HCT116 (cell line): ENCODE results near the gene CAP2. TPM values are rescaled to one million over a fixed set of nuclear protein-coding genes. Genes with fewer than 3 reads are reported as not detected.

Experiments
- ATAC-seq: fragments of 200-7000 bp; cut with Tn5 transposase; 2 replicates; pipeline ENCODE4 v1.9.1; 2020; ENCODE audit warnings: mild to moderate bottlenecking, moderate library complexity
- BruUV-seq: library from RNA; stranded (reverse); fragments of 400-500 nt; replicated peaks from 2 replicates; lab custom pipeline; 2021; lab: Mats Ljungman, UMichigan
- CTCF ChIA-PET: fragments of 300-600 bp; sonication (Branson Sonifier 250); formaldehyde crosslinking; loops from one replicate; lab custom pipeline; 2021; ENCODE audit warnings: antibody characterized with exemption; lab: Charles Lee
- POLR2A ChIA-PET: fragments of 300-600, 350-600 bp; sonication (Branson Sonifier 250); formaldehyde crosslinking; loops from one replicate; lab custom pipeline; 2021; ENCODE audit warnings: antibody characterized with exemption; lab: Charles Lee
- RAD21 ChIA-PET, 2 experiments: fragments of 300-600 bp; sonication (Branson Sonifier 250); formaldehyde crosslinking; loops; one replicate each; lab custom pipeline; 2023; ENCODE audit warnings: low total read pairs in 2 of 2; ENCODE audit not compliant: uncharacterized antibody in 2 of 2, unreplicated experiment in 2 of 2, low non-redundant PET in 1 of 2; lab: Charles Lee
- DNase-seq: peaks from one replicate; pipeline ENCODE4 v3.0.0-alpha.2; 2010; ENCODE audit warnings: low read depth, low spot score
- H2AFZ ChIP-seq: fragments of 200-600 bp; shearing (Covaris generic), sonication (generic); 2 replicates; pipeline ENCODE4 v1.6.1; 2017; ENCODE audit warnings: low read depth, mixed run types, mixed read lengths, antibody characterized with exemption, low read length; ENCODE audit not compliant: poor library complexity, severe bottlenecking
- H3K27ac ChIP-seq: 2 replicates; pipeline ENCODE4 v1.5.1; 2012; ENCODE audit warnings: low read depth, low read length
- H3K27me3 ChIP-seq: fragments of 200-600 bp; sonication (generic); 2 replicates; pipeline ENCODE4 v1.6.1; 2016; ENCODE audit warnings: mixed run types, low read length, mixed read lengths; ENCODE audit not compliant: insufficient read depth
- H3K36me3 ChIP-seq, 2 experiments: fragments of 200-500 bp in 1 of 2; fragments of 200-600 bp in 1 of 2; sonication (Bioruptor generic) in 1 of 2; sonication (generic) in 1 of 2; 2 replicates each; pipeline versions ENCODE4 v1.5.1 to v1.6.1; 2014 to 2016; ENCODE audit warnings: low read length in 2 of 2, inconsistent platforms in 1 of 2, mixed read lengths in 1 of 2, mixed run types in 1 of 2; ENCODE audit not compliant: insufficient read depth in 2 of 2, control insufficient read depth in 1 of 2
- H3K4me1 ChIP-seq, 2 experiments: fragments of 200-600 bp in 1 of 2; sonication (generic) in 1 of 2; 2 replicates each; pipeline versions ENCODE4 v1.5.1 to v1.6.1; 2012 to 2017; ENCODE audit warnings: low read length in 2 of 2, inconsistent platforms in 1 of 2, mild to moderate bottlenecking in 1 of 2, mixed read lengths in 1 of 2, mixed run types in 1 of 2, moderate library complexity in 1 of 2; ENCODE audit not compliant: insufficient read depth in 2 of 2, control insufficient read depth in 1 of 2
- H3K4me2 ChIP-seq: fragments of 200-600 bp; sonication (generic); 2 replicates; pipeline ENCODE4 v1.6.1; 2017; ENCODE audit warnings: mixed run types, low read length, mixed read lengths
- H3K4me3 ChIP-seq, 2 experiments: fragments of 200-600 bp in 1 of 2; sonication (generic) in 1 of 2; replicated peaks in 1 of 2; 2 replicates each; pipeline ENCODE4 v1.5.1; 2011 to 2016; ENCODE audit warnings: low read length in 2 of 2, control low read depth in 1 of 2, low read depth in 1 of 2, mild to moderate bottlenecking in 1 of 2, mixed read lengths in 1 of 2, mixed run types in 1 of 2
- H3K79me2 ChIP-seq: fragments of 200-600 bp; sonication (generic); 2 replicates; pipeline ENCODE4 v1.6.1; 2017; ENCODE audit warnings: mild to moderate bottlenecking, mixed run types, low read length, moderate library complexity, mixed read lengths; ENCODE audit not compliant: insufficient read depth
- H3K9ac ChIP-seq: fragments of 200-600 bp; sonication (generic); 2 replicates; pipeline ENCODE4 v1.6.1; 2016; ENCODE audit warnings: low read length, mixed read lengths
- H3K9me2 ChIP-seq: fragments of 200-600 bp; sonication (generic), shearing (Covaris generic); 2 replicates; pipeline ENCODE4 v1.6.1; 2017; ENCODE audit warnings: mixed run types, mild to moderate bottlenecking, moderate library complexity; ENCODE audit not compliant: insufficient read depth
- H3K9me3 ChIP-seq, 2 experiments: fragments of 200-500 bp in 1 of 2; fragments of 200-600 bp in 1 of 2; sonication (Bioruptor generic) in 1 of 2; sonication (generic) in 1 of 2; 2 replicates each; pipeline ENCODE4 v1.6.1; 2014 to 2017; ENCODE audit warnings: low read length in 2 of 2, mixed read lengths in 2 of 2, inconsistent platforms in 1 of 2, low read depth in 1 of 2, mild to moderate bottlenecking in 1 of 2, mixed run types in 1 of 2, moderate library complexity in 1 of 2; ENCODE audit not compliant: control insufficient read depth in 1 of 2, insufficient read depth in 1 of 2
- H4K20me1 ChIP-seq: fragments of 200-600 bp; sonication (generic), shearing (Covaris generic); 2 replicates; pipeline ENCODE4 v1.6.1; 2017; ENCODE audit warnings: mixed run types, mild to moderate bottlenecking, moderate library complexity; ENCODE audit not compliant: insufficient read depth
- CBX3 ChIP-seq: IDR thresholded peaks from 2 replicates; pipeline ENCODE4 v1.6.1; 2012; ENCODE audit warnings: low read depth
- CEBPB ChIP-seq: IDR thresholded peaks from 2 replicates; pipeline ENCODE4 v1.6.1; 2012; ENCODE audit warnings: low read depth
- ELF1 ChIP-seq: IDR thresholded peaks from 2 replicates; pipeline ENCODE4 v1.6.1; 2012; ENCODE audit warnings: low read depth, borderline replicate concordance
- EZH2 ChIP-seq: fragments of 200-600 bp; sonication (generic); IDR thresholded peaks from 2 replicates; pipeline ENCODE4 v1.6.1; 2017; ENCODE audit warnings: antibody characterized with exemption, mixed run types
- JUND ChIP-seq: IDR thresholded peaks from 2 replicates; pipeline ENCODE4 v1.6.1; 2012
- POLR2A ChIP-seq: IDR thresholded peaks from 2 replicates; pipeline ENCODE4 v1.7.0; 2011; ENCODE audit warnings: borderline replicate concordance; ENCODE audit not compliant: insufficient read depth, insufficient read length; ENCODE audit errors: extremely low read depth
- RAD21 ChIP-seq: IDR thresholded peaks from 2 replicates; pipeline ENCODE4 v1.6.1; 2012; ENCODE audit warnings: low read depth, mild to moderate bottlenecking
- SIN3A ChIP-seq: IDR thresholded peaks from 2 replicates; pipeline ENCODE4 v1.6.1; 2012; ENCODE audit warnings: low read depth
- SRF ChIP-seq: IDR thresholded peaks from 2 replicates; pipeline ENCODE4 v1.6.1; 2012; ENCODE audit warnings: low read depth
- TCF7L2 ChIP-seq: IDR thresholded peaks from 2 replicates; pipeline ENCODE4 v1.7.0; 2011; ENCODE audit warnings: borderline replicate concordance, inconsistent platforms; ENCODE audit not compliant: insufficient read depth, insufficient read length; ENCODE audit errors: extremely low read depth
- YY1 ChIP-seq: IDR thresholded peaks from 2 replicates; pipeline ENCODE4 v1.6.1; 2011; ENCODE audit warnings: low read length, low read depth, moderate library complexity, mild to moderate bottlenecking; ENCODE audit not compliant: insufficient replicate concordance; ENCODE audit errors: extremely low read depth
- ZFX ChIP-seq: fragments of 450-650 bp; IDR thresholded peaks from 2 replicates; pipeline ENCODE4 v1.6.1; 2017
- ZNF274 ChIP-seq: fragments of 200-500 bp; sonication (Bioruptor generic); IDR thresholded peaks from 2 replicates; pipeline ENCODE4 v1.6.1; 2014; ENCODE audit warnings: mild to moderate bottlenecking, low read depth, low read length, inconsistent platforms
- intact Hi-C: fragments of 100-400 bp; cut with micrococcal nuclease; formaldehyde crosslinking; loops from 2 replicates; pipeline ENCODE4 v1.10.0; 2022
- total RNA-seq: library from RNA; stranded (reverse); gene quantifications from one replicate; pipeline ENCODE4 v1.2.1, GENCODE V29; 2021; ENCODE audit not compliant: unreplicated experiment
- TF ChIP-seq, protein P1 (sequence below): IDR thresholded peaks from 2 replicates; pipeline ENCODE4 v1.6.1; 2012
- TF ChIP-seq, protein P2 (sequence below): IDR thresholded peaks from 2 replicates; pipeline ENCODE4 v1.6.1; 2011; ENCODE audit warnings: mild to moderate bottlenecking, low read length, moderate library complexity; ENCODE audit not compliant: insufficient replicate concordance; ENCODE audit errors: extremely low read depth
- TF ChIP-seq, protein P3 (sequence below): IDR thresholded peaks from 2 replicates; pipeline ENCODE4 v1.6.1; 2012; ENCODE audit warnings: low read depth
- TF ChIP-seq, protein P4 (sequence below), 3 experiments: fragments of 200-600 bp in 1 of 3; sonication (generic) in 1 of 3; IDR thresholded peaks in 2 of 3; conservative IDR thresholded peaks in 1 of 3; 2 replicates each; pipeline ENCODE4 v1.5.1; 2012 to 2017; ENCODE audit warnings: low read depth in 2 of 3, low read length in 2 of 3, antibody characterized with exemption in 1 of 3, borderline replicate concordance in 1 of 3, control low read depth in 1 of 3, mild to moderate bottlenecking in 1 of 3, mixed read lengths in 1 of 3, mixed run types in 1 of 3, moderate library complexity in 1 of 3; ENCODE audit not compliant: insufficient read depth in 1 of 3

Gene CAP2
- total RNA-seq, 1 experiment from 2014 or later, result 3.8 TPM

DNA sequence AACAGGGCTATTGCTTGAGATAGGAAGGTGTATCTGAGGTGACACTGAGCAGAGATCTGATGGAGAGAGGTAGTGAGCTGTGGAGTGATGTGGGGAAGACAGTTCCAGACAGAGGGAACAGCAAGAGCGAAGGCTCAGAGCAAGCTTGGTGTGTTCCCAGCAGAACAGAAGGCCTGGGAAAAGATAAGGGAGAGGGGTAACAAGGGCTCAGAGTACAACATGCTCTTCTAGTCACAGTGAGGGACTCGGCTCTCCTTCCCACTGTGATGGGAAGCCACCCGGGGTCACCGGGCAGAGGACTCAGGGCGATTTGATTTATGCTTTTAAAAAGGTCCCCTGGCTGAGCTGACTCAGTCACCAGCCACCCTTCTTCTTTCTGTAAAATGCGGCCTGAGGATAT is 33.7 kb downstream of the CAP2 start (continued):
- no peak for TF ChIP-seq TCF7L2
- no peak for TF ChIP-seq JUND
- no peak for TF ChIP-seq ZFX
- TF ChIP-seq EZH2, result no peak
- TF ChIP-seq ELF1, result no peak

DNA sequence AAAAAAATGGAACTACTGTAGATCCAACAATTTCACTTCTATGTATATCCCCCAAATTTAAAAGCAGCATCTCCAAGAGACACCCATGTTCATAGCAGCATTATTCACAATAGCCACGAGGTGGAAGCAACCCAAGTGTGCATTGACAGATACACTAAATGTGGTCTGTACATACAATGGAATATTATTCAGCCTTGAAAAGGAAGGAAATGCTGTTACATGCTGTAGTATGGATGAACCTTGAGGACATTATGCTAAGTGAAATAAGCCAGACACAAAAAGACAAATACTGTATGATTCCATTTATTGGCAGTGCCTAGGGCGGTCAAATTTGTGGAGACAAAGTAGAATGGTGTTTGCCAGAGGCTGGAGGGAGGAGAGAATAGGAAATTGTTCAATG is 34.2 kb downstream of the CAP2 start:
- ATAC-seq (no peak), DNase-seq (no peak)
- no peak overlapping the region for H2AFZ ChIP-seq
- no peak overlapping the region for H3K9ac ChIP-seq
- no peak overlapping the region for H3K4me3 ChIP-seq
- no peaks in the 10 kb centered on the region for H3K79me2 ChIP-seq
- ChIA-PET CTCF (no interaction called here), RAD21 (no interaction called here), POLR2A (no interaction called here)
- H3K36me3 ChIP-seq, result 0 out of 4 replicates have a peak, but pooled peaks cover 0 to 4% of the 10 kb centered on the region in 2 experiments
- no peak overlapping the region for H3K4me2 ChIP-seq
- H3K27ac ChIP-seq, result no peak overlapping the region
- TF ChIP-seq, protein P1, sequence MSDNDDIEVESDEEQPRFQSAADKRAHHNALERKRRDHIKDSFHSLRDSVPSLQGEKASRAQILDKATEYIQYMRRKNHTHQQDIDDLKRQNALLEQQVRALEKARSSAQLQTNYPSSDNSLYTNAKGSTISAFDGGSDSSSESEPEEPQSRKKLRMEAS, result no peak
- TF ChIP-seq CBX3 (no peak), POLR2A (no peak), ZFX (no peak), SIN3A (no peak), ZNF274 (no peak), YY1 (no peak), CEBPB (no peak), SRF (no peak), RAD21 (no peak)
- TF ChIP-seq, protein P2, sequence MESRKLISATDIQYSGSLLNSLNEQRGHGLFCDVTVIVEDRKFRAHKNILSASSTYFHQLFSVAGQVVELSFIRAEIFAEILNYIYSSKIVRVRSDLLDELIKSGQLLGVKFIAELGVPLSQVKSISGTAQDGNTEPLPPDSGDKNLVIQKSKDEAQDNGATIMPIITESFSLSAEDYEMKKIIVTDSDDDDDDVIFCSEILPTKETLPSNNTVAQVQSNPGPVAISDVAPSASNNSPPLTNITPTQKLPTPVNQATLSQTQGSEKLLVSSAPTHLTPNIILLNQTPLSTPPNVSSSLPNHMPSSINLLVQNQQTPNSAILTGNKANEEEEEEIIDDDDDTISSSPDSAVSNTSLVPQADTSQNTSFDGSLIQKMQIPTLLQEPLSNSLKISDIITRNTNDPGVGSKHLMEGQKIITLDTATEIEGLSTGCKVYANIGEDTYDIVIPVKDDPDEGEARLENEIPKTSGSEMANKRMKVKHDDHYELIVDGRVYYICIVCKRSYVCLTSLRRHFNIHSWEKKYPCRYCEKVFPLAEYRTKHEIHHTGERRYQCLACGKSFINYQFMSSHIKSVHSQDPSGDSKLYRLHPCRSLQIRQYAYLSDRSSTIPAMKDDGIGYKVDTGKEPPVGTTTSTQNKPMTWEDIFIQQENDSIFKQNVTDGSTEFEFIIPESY, result no peak
- TF ChIP-seq, protein P3, sequence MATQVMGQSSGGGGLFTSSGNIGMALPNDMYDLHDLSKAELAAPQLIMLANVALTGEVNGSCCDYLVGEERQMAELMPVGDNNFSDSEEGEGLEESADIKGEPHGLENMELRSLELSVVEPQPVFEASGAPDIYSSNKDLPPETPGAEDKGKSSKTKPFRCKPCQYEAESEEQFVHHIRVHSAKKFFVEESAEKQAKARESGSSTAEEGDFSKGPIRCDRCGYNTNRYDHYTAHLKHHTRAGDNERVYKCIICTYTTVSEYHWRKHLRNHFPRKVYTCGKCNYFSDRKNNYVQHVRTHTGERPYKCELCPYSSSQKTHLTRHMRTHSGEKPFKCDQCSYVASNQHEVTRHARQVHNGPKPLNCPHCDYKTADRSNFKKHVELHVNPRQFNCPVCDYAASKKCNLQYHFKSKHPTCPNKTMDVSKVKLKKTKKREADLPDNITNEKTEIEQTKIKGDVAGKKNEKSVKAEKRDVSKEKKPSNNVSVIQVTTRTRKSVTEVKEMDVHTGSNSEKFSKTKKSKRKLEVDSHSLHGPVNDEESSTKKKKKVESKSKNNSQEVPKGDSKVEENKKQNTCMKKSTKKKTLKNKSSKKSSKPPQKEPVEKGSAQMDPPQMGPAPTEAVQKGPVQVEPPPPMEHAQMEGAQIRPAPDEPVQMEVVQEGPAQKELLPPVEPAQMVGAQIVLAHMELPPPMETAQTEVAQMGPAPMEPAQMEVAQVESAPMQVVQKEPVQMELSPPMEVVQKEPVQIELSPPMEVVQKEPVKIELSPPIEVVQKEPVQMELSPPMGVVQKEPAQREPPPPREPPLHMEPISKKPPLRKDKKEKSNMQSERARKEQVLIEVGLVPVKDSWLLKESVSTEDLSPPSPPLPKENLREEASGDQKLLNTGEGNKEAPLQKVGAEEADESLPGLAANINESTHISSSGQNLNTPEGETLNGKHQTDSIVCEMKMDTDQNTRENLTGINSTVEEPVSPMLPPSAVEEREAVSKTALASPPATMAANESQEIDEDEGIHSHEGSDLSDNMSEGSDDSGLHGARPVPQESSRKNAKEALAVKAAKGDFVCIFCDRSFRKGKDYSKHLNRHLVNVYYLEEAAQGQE, result no peak
- TF ChIP-seq, protein P4, sequence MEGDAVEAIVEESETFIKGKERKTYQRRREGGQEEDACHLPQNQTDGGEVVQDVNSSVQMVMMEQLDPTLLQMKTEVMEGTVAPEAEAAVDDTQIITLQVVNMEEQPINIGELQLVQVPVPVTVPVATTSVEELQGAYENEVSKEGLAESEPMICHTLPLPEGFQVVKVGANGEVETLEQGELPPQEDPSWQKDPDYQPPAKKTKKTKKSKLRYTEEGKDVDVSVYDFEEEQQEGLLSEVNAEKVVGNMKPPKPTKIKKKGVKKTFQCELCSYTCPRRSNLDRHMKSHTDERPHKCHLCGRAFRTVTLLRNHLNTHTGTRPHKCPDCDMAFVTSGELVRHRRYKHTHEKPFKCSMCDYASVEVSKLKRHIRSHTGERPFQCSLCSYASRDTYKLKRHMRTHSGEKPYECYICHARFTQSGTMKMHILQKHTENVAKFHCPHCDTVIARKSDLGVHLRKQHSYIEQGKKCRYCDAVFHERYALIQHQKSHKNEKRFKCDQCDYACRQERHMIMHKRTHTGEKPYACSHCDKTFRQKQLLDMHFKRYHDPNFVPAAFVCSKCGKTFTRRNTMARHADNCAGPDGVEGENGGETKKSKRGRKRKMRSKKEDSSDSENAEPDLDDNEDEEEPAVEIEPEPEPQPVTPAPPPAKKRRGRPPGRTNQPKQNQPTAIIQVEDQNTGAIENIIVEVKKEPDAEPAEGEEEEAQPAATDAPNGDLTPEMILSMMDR (IDR thresholded peaks at IDR 0.05 in 2 of 3, conservative IDR thresholded peaks at IDR 0.05 in 1 of 3; ENCODE audit: borderline replicate concordance in 1 of 3, insufficient read depth in 1 of 3, low read depth in 2 of 3, low read length in 2 of 3), result no peak
- no peaks in the 10 kb centered on the region for H3K27me3 ChIP-seq
- intact Hi-C loops, result no loop called here
- BruUV-seq, result no TSS peak
- H3K9me2 ChIP-seq, result no peaks in the 10 kb centered on the region
- no peaks in the 10 kb centered on the region for H3K9me3 ChIP-seq
- H4K20me1 ChIP-seq, result no peaks in the 10 kb centered on the region
- no peaks in the 10 kb centered on the region for H3K4me1 ChIP-seq
